Heart left ventricle (tissue), 13 donors: ENCODE measurements around the gene LGR6.

ENCODE experiments used
- CTCF ChIP-seq, 12 donors: fragments of 200-600 bp; sonication (generic) in 4 of 12; IDR thresholded peaks; one replicate each; pipeline versions ENCODE4 v1.5.0 to v1.8.0; 2018 to 2022; ENCODE audit warnings: antibody characterized with exemption in 12 of 12, mild to moderate bottlenecking in 5 of 12
- POLR2A ChIP-seq, 2 donors: fragments of 450-650 bp; IDR thresholded peaks; one replicate each; pipeline ENCODE4 v1.6.1; 2017; ENCODE audit warnings: antibody characterized with exemption in 2 of 2, mild to moderate bottlenecking in 2 of 2, moderate library complexity in 2 of 2
- donor health status: ischemic (EF 13 %, LVEDD 7.1; RV severe dilation, severe dysfunction).
- donor health status: DM: no; HTN: yes; CAD: no.
- donor health status: DM: no; HTN: no; CAD: no.
- donor health status: ischemic (EF 25% LVEDD 6.9; RV normal size, moderate dysfunction).
- donor health status: ischemic (EF 25% LVEDD 5.7; RV mildly dilated, moderate dysfunction).
- donor health status: ischemic (EF 35%, LVEDD 5.7; RV mildly dilated, moderate dysfunction).
- donor health status: nonischemic (EF 11% LVEDD 7.7; RV severe dilation, severe dysfunction).
- donor health status: DM: yes; HTN: yes; CAD: no.
- donor health status: PGD.
- donor health status: ischemic (EF 29% LVEDD 5.4; RV normal size, mild dysfunction).
- donor health status: nonischemic (EF 23%, LVEDD 6.1; RV moderate dilation, normal function).

GRCh38 chr1:202145068-202145743, 48.4 kb upstream of the LGR6 start:
- TF ChIP-seq CTCF (IDR thresholded peaks at IDR 0.05) (no peak), POLR2A (IDR thresholded peaks at IDR 0.05) (no peak)
